Liver (tissue), 9 donors: ENCODE data around the gene LDB2. TPM values are rescaled to one million over a fixed set of nuclear protein-coding genes. Genes with fewer than 3 reads are reported as not detected.

Experiments used
- DNase-seq: peaks from one replicate; pipeline ENCODE4 v3.0.0-alpha.2; 2017; ENCODE audit warnings: low spot score
- H3K27ac ChIP-seq, 2 donors: one replicate each; pipeline ENCODE4 v1.7.0; 2013; ENCODE audit warnings: inconsistent platforms in 2 of 2, low read length in 2 of 2, control low read depth in 1 of 2, low read depth in 1 of 2, mild to moderate bottlenecking in 1 of 2
- H3K27me3 ChIP-seq, 4 donors: one replicate each; pipeline versions ENCODE4 v1.6.1 to v1.7.0; 2013; ENCODE audit warnings: low read length in 3 of 4, inconsistent platforms in 1 of 4, mild to moderate bottlenecking in 1 of 4, moderate library complexity in 1 of 4; ENCODE audit not compliant: control insufficient read depth in 4 of 4, insufficient read depth in 4 of 4
- H3K36me3 ChIP-seq, 4 donors: one replicate each; pipeline versions ENCODE4 v1.6.1 to v1.7.0; 2013; ENCODE audit warnings: low read length in 3 of 4, mild to moderate bottlenecking in 3 of 4, low read depth in 1 of 4, moderate library complexity in 1 of 4; ENCODE audit not compliant: control insufficient read depth in 4 of 4, insufficient read depth in 3 of 4
- H3K4me1 ChIP-seq, 4 donors: one replicate each; pipeline versions ENCODE4 v1.6.1 to v1.7.0; 2013; ENCODE audit warnings: low read length in 3 of 4, mild to moderate bottlenecking in 3 of 4, moderate library complexity in 1 of 4; ENCODE audit not compliant: control insufficient read depth in 4 of 4, insufficient read depth in 4 of 4
- H3K4me3 ChIP-seq, 3 donors: one replicate each; pipeline versions ENCODE4 v1.6.1 to v1.7.0; 2013; ENCODE audit warnings: low read length in 3 of 3, control low read depth in 1 of 3, low read depth in 1 of 3, mild to moderate bottlenecking in 1 of 3
- H3K9ac ChIP-seq, 2 donors: one replicate each; pipeline ENCODE4 v1.7.0; 2013; ENCODE audit warnings: low read length in 2 of 2, mild to moderate bottlenecking in 2 of 2, moderate library complexity in 2 of 2, control low read depth in 1 of 2, low read depth in 1 of 2
- H3K9me3 ChIP-seq, 4 donors: one replicate each; pipeline versions ENCODE4 v1.6.1 to v1.7.0; 2013; ENCODE audit warnings: low read length in 3 of 4; ENCODE audit not compliant: control insufficient read depth in 4 of 4
- FOXA1 ChIP-seq: IDR thresholded peaks from 2 replicates; pipeline ENCODE4 v1.6.1; 2016; ENCODE audit warnings: antibody characterized with exemption
- HNF4A ChIP-seq, 2 donors: conservative IDR thresholded peaks; 2 replicates each; pipeline ENCODE4 v1.6.1; 2016; ENCODE audit warnings: antibody characterized with exemption in 2 of 2, mild to moderate bottlenecking in 2 of 2
- HNF4G ChIP-seq: IDR thresholded peaks from 2 replicates; pipeline ENCODE4 v1.6.1; 2016; ENCODE audit warnings: antibody characterized with exemption
- JUND ChIP-seq, 2 donors: IDR thresholded peaks; 2 replicates each; pipeline ENCODE4 v1.6.1; 2016; ENCODE audit warnings: antibody characterized with exemption in 2 of 2
- NR2F2 ChIP-seq: IDR thresholded peaks from 2 replicates; pipeline ENCODE4 v1.6.1; 2016; ENCODE audit warnings: antibody characterized with exemption
- RAD21 ChIP-seq, 2 donors: IDR thresholded peaks; 2 replicates each; pipeline ENCODE4 v1.6.1; 2016; ENCODE audit warnings: antibody characterized with exemption in 2 of 2, mild to moderate bottlenecking in 2 of 2
- TAF1 ChIP-seq: conservative IDR thresholded peaks from 2 replicates; pipeline ENCODE4 v1.6.1; 2016; ENCODE audit warnings: antibody characterized with exemption, mild to moderate bottlenecking
- YY1 ChIP-seq: IDR thresholded peaks from 2 replicates; pipeline ENCODE4 v1.6.1; 2016; ENCODE audit warnings: antibody characterized with exemption, mild to moderate bottlenecking
- WGBS: extraction: QIAGEN DNeasy Blood & Tissue Kit; methylation state at CpG from one replicate; pipeline ENCODE4 v1.1.7; 2013; 5-methylcytosine and 5-hydroxymethylcytosine counted together
- polyA plus RNA-seq, 2 donors: library from polyadenylated mRNA; stranded (reverse) in 1 of 2; unstranded in 1 of 2; fragments of 200-250 nt in 1 of 2; fragments of >200 nt in 1 of 2; fragmentation: Nextera tagmentation in 1 of 2; extraction: Ambion mirVana in 1 of 2; gene quantifications; one replicate each; pipeline versions ENCODE4 v1.2.1 to v1.2.3, GENCODE V29; 2013 to 2015
- total RNA-seq, 2 donors: library from RNA; depleted of rRNA; stranded (reverse); fragments of >200 nt; gene quantifications; one replicate each; pipeline ENCODE4 v1.2.3, GENCODE V29; 2014
- TF ChIP-seq, protein P1 (sequence below): IDR thresholded peaks from 2 replicates; pipeline ENCODE4 v1.6.1; 2016; ENCODE audit warnings: antibody characterized with exemption
- TF ChIP-seq, protein P2 (sequence below): IDR thresholded peaks from 2 replicates; pipeline ENCODE4 v1.6.1; 2016; ENCODE audit warnings: antibody characterized with exemption
- TF ChIP-seq, protein P3 (sequence below): IDR thresholded peaks from 2 replicates; pipeline ENCODE4 v1.6.1; 2016; ENCODE audit warnings: antibody characterized with exemption
- TF ChIP-seq, protein P4 (sequence below): fragments of 150-350 bp; IDR thresholded peaks from 2 replicates; pipeline ENCODE4 v1.5.1; 2017; ENCODE audit warnings: improper control_type of control experiment, low read depth, low read length; ENCODE audit not compliant: missing input control
- TF ChIP-seq, protein P5 (sequence below): IDR thresholded peaks from 2 replicates; pipeline ENCODE4 v1.6.1; 2016; ENCODE audit warnings: antibody characterized with exemption, mild to moderate bottlenecking
- donor health status: healthy.
- donor health status: healthy.
- donor health status: healthy.
- donor health status: healthy.
- donor health status: healthy.

Gene LDB2
- total and polyA plus RNA-seq, 4 donors: 7.4 to 31.9 (median 16.8) TPM

DNA sequence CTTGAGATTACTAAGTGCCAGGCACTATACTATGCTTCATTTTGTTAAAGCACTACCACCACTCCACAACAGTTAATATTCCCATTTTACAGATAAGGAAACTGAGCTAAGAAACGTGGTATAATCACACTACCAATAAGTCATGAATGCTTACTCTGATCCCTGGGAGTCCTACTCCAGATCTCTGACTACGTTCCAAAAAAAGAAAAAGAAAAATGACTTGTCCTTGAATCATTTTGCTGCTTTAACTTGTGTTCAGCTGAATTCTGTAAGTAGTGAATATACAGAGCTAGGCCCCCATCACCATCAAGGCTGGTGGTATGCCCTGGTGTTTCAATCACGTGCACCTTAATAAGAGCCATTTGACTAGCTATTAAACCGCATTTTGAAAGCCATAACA lies 39.4 kb downstream of the LDB2 start:
- no peaks in the 10 kb centered on the region for H3K9me3 ChIP-seq
- H3K27me3 ChIP-seq: no peaks in the 10 kb centered on the region
- peaks cover 0 to 2% (median 0%) of the 10 kb centered on the region in 4 donors for H3K36me3 ChIP-seq
- no peak overlapping the region for H3K4me3 ChIP-seq
- no peak overlapping the region for H3K9ac ChIP-seq
- no peak for TF ChIP-seq HNF4G
- no peak for TF ChIP-seq HNF4A (conservative IDR thresholded peaks at IDR 0.05)
- TF ChIP-seq JUND (IDR thresholded peaks at IDR 0.05): no peak
- TF ChIP-seq, protein P1, sequence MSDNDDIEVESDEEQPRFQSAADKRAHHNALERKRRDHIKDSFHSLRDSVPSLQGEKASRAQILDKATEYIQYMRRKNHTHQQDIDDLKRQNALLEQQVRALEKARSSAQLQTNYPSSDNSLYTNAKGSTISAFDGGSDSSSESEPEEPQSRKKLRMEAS: no peak
- no peak for TF ChIP-seq TAF1
- TF ChIP-seq, protein P2, sequence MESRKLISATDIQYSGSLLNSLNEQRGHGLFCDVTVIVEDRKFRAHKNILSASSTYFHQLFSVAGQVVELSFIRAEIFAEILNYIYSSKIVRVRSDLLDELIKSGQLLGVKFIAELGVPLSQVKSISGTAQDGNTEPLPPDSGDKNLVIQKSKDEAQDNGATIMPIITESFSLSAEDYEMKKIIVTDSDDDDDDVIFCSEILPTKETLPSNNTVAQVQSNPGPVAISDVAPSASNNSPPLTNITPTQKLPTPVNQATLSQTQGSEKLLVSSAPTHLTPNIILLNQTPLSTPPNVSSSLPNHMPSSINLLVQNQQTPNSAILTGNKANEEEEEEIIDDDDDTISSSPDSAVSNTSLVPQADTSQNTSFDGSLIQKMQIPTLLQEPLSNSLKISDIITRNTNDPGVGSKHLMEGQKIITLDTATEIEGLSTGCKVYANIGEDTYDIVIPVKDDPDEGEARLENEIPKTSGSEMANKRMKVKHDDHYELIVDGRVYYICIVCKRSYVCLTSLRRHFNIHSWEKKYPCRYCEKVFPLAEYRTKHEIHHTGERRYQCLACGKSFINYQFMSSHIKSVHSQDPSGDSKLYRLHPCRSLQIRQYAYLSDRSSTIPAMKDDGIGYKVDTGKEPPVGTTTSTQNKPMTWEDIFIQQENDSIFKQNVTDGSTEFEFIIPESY: no peak
- no peak for TF ChIP-seq YY1
- TF ChIP-seq, protein P3, sequence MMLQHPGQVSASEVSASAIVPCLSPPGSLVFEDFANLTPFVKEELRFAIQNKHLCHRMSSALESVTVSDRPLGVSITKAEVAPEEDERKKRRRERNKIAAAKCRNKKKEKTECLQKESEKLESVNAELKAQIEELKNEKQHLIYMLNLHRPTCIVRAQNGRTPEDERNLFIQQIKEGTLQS: no peak
- no peak for TF ChIP-seq NR2F2
- TF ChIP-seq, protein P4, sequence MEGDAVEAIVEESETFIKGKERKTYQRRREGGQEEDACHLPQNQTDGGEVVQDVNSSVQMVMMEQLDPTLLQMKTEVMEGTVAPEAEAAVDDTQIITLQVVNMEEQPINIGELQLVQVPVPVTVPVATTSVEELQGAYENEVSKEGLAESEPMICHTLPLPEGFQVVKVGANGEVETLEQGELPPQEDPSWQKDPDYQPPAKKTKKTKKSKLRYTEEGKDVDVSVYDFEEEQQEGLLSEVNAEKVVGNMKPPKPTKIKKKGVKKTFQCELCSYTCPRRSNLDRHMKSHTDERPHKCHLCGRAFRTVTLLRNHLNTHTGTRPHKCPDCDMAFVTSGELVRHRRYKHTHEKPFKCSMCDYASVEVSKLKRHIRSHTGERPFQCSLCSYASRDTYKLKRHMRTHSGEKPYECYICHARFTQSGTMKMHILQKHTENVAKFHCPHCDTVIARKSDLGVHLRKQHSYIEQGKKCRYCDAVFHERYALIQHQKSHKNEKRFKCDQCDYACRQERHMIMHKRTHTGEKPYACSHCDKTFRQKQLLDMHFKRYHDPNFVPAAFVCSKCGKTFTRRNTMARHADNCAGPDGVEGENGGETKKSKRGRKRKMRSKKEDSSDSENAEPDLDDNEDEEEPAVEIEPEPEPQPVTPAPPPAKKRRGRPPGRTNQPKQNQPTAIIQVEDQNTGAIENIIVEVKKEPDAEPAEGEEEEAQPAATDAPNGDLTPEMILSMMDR: no peak
- DNase-seq: no peak
- WGBS: 81% methylated on average over 4 of the region's 4 CpGs
- no peaks in the 10 kb centered on the region for H3K4me1 ChIP-seq
- peak overlapping the region in 1 of 2 donors; percentile 18 for H3K27ac ChIP-seq

DNA sequence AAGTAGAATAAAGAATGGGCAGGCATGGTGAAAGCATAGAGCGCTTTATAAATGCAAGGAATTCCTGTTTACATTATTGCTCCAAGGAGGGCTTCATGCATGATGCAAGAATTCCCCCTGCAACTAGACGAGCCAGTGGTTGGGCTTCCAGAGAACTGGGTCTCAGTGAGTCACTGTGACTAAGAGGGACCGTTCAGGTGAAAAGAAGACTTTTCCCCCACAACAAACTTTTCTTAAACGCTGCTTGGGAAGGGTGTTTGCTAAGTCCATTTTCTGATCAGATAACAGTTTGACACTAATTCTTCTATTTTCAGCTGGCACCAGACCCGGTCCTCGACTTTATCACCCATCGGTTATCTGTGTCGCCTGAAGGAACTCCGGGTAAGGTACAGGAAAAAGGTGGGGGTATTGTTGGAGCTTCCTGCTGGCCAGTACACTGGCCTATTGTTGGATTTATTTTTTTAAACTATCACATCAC lies 40.1 kb downstream of the LDB2 start:
- Histone ChIP-seq H3K27ac (no peak overlapping the region), H3K9ac (no peak overlapping the region), H3K4me1 (no peaks in the 10 kb centered on the region), H3K36me3 (peaks cover 0 to 2% (median 0%) of the 10 kb centered on the region in 4 donors), H3K4me3 (no peak overlapping the region), H3K27me3 (no peaks in the 10 kb centered on the region), H3K9me3 (no peaks in the 10 kb centered on the region)
- TF ChIP-seq, protein P5, sequence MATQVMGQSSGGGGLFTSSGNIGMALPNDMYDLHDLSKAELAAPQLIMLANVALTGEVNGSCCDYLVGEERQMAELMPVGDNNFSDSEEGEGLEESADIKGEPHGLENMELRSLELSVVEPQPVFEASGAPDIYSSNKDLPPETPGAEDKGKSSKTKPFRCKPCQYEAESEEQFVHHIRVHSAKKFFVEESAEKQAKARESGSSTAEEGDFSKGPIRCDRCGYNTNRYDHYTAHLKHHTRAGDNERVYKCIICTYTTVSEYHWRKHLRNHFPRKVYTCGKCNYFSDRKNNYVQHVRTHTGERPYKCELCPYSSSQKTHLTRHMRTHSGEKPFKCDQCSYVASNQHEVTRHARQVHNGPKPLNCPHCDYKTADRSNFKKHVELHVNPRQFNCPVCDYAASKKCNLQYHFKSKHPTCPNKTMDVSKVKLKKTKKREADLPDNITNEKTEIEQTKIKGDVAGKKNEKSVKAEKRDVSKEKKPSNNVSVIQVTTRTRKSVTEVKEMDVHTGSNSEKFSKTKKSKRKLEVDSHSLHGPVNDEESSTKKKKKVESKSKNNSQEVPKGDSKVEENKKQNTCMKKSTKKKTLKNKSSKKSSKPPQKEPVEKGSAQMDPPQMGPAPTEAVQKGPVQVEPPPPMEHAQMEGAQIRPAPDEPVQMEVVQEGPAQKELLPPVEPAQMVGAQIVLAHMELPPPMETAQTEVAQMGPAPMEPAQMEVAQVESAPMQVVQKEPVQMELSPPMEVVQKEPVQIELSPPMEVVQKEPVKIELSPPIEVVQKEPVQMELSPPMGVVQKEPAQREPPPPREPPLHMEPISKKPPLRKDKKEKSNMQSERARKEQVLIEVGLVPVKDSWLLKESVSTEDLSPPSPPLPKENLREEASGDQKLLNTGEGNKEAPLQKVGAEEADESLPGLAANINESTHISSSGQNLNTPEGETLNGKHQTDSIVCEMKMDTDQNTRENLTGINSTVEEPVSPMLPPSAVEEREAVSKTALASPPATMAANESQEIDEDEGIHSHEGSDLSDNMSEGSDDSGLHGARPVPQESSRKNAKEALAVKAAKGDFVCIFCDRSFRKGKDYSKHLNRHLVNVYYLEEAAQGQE: no peak
- TF ChIP-seq NR2F2 (peak; percentile 64), TAF1 (no peak), HNF4G (no peak), RAD21 (IDR thresholded peaks at IDR 0.05) (peak in 1 of 2 donors; percentile 8), FOXA1 (no peak)
- TF ChIP-seq, protein P1: no peak
- TF ChIP-seq, protein P3: no peak
- DNase-seq: no peak
- WGBS: 46% methylated on average over 9 of the region's 9 CpGs
